Natural killer cell (primary cell): Measurements from ENCODE around the gene SERPINA6. TPM values are rescaled to one million over a fixed set of nuclear protein-coding genes. Genes with fewer than 3 reads are reported as not detected.
"Not testable (repeated sequence)": the region's sequence is repeated elsewhere in the genome, so short reads cannot be mapped to it uniquely, and the experiment has no call there.

Source experiments
- ATAC-seq, 3 donors: fragments of 150-1000 bp in 2 of 3; fragments of 200-7000 bp in 1 of 3; cut with Tn5 transposase; 1 replicate in 1 of 3; 2 replicates in 2 of 3; pipeline ENCODE4 v1.10.0; 2021; ENCODE audit warnings: mild to moderate bottlenecking in 2 of 3, moderate library complexity in 2 of 3
- DNase-seq, 2 donors: peaks; one replicate each; pipeline versions ENCODE4 v3.0.0 to v3.0.0-alpha.2; 2013 to 2021; ENCODE audit warnings: mixed read lengths in 1 of 2
- H3K27ac ChIP-seq: one replicate; pipeline ENCODE4 v1.5.1; 2013; ENCODE audit warnings: mild to moderate bottlenecking, low read length
- H3K27me3 ChIP-seq: one replicate; pipeline ENCODE4 v1.6.1; 2013; ENCODE audit warnings: low read length; ENCODE audit not compliant: control insufficient read depth, insufficient read depth
- H3K36me3 ChIP-seq: one replicate; pipeline ENCODE4 v1.6.1; 2013; ENCODE audit warnings: low read length; ENCODE audit not compliant: control insufficient read depth, insufficient read depth
- H3K4me1 ChIP-seq: one replicate; pipeline ENCODE4 v1.6.1; 2013; ENCODE audit warnings: low read length; ENCODE audit not compliant: control insufficient read depth, insufficient read depth
- H3K4me3 ChIP-seq: one replicate; pipeline ENCODE4 v1.5.1; 2013; ENCODE audit warnings: low read length
- H3K9me3 ChIP-seq: one replicate; pipeline ENCODE4 v1.6.1; 2013; ENCODE audit warnings: low read length; ENCODE audit not compliant: control insufficient read depth, insufficient read depth
- H3K27ac Mint-ChIP-seq, 2 donors: one replicate each; pipeline ENCODE4 v1.8.0; 2022; ENCODE audit warnings: mild to moderate bottlenecking in 2 of 2, mixed read lengths in 2 of 2, moderate library complexity in 1 of 2
- H3K27me3 Mint-ChIP-seq, 2 donors: one replicate each; pipeline ENCODE4 v1.8.0; 2022; ENCODE audit warnings: low read depth in 2 of 2, mixed read lengths in 2 of 2
- H3K36me3 Mint-ChIP-seq: one replicate; pipeline ENCODE4 v1.8.0; 2022; ENCODE audit warnings: mixed read lengths
- H3K4me1 Mint-ChIP-seq, 2 donors: one replicate each; pipeline ENCODE4 v1.8.0; 2022; ENCODE audit warnings: mixed read lengths in 2 of 2
- H3K4me3 Mint-ChIP-seq: one replicate; pipeline ENCODE4 v1.8.0; 2022; ENCODE audit warnings: mild to moderate bottlenecking, moderate library complexity, mixed read lengths
- H3K9me3 Mint-ChIP-seq, 2 donors: one replicate each; pipeline ENCODE4 v1.8.0; 2022; ENCODE audit warnings: mixed read lengths in 2 of 2
- WGBS: methylation state at CpG from one replicate; pipeline ENCODE4 v1.1.7; 2013; ENCODE audit warnings: missing lambda C conversion rate; ENCODE audit not compliant: insufficient coverage; 5-methylcytosine and 5-hydroxymethylcytosine counted together
- intact Hi-C: fragments of 100-400 bp; cut with micrococcal nuclease; formaldehyde crosslinking; loops from one replicate; pipeline ENCODE4 v1.14.2; 2022
- total RNA-seq, 4 donors: library from RNA; stranded (reverse); fragments of 120-200 nt in 1 of 4; gene quantifications; one replicate each; pipeline versions ENCODE4 v1.2.3 to v1.2.4, GENCODE V29; 2013 to 2022
- TF ChIP-seq, protein P1 (sequence below): fragments of 200-600 bp; IDR thresholded peaks from one replicate; pipeline ENCODE4 v1.8.0; 2022; ENCODE audit warnings: antibody characterized with exemption

Gene SERPINA6
- total RNA-seq, 3 donors from 2014 or later (not counting 1 experiment from before 2014, with no cell fraction given) = not detected

- Mint-ChIP-seq H3K4me3 (no peak overlapping the region), H3K27me3 (peaks cover 15 to 31% of the 10 kb centered on the region in 2 donors), H3K27ac (no peak overlapping the region), H3K9me3 (no peaks in the 10 kb centered on the region), H3K4me1 (no peaks in the 10 kb centered on the region), H3K36me3 (no peaks in the 10 kb centered on the region)
- Histone ChIP-seq H3K36me3 (no peaks in the 10 kb centered on the region), H3K9me3 (no peaks in the 10 kb centered on the region), H3K27me3 (peaks cover 3% of the 10 kb centered on the region), H3K4me3 (no peak overlapping the region), H3K4me1 (no peaks in the 10 kb centered on the region), H3K27ac (no peak overlapping the region)
- ATAC-seq (no peak), DNase-seq (no peak)
- TF ChIP-seq, protein P1, sequence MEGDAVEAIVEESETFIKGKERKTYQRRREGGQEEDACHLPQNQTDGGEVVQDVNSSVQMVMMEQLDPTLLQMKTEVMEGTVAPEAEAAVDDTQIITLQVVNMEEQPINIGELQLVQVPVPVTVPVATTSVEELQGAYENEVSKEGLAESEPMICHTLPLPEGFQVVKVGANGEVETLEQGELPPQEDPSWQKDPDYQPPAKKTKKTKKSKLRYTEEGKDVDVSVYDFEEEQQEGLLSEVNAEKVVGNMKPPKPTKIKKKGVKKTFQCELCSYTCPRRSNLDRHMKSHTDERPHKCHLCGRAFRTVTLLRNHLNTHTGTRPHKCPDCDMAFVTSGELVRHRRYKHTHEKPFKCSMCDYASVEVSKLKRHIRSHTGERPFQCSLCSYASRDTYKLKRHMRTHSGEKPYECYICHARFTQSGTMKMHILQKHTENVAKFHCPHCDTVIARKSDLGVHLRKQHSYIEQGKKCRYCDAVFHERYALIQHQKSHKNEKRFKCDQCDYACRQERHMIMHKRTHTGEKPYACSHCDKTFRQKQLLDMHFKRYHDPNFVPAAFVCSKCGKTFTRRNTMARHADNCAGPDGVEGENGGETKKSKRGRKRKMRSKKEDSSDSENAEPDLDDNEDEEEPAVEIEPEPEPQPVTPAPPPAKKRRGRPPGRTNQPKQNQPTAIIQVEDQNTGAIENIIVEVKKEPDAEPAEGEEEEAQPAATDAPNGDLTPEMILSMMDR = no peak
- intact Hi-C loops = no loop called here
- whole genome bisulfite sequencing = 21% methylated on average over 13 of the region's 15 CpGs
Measured at GRCh38 chr14:94355191-94355794, 32.2 kb upstream of the SERPINA6 start.

DNA sequence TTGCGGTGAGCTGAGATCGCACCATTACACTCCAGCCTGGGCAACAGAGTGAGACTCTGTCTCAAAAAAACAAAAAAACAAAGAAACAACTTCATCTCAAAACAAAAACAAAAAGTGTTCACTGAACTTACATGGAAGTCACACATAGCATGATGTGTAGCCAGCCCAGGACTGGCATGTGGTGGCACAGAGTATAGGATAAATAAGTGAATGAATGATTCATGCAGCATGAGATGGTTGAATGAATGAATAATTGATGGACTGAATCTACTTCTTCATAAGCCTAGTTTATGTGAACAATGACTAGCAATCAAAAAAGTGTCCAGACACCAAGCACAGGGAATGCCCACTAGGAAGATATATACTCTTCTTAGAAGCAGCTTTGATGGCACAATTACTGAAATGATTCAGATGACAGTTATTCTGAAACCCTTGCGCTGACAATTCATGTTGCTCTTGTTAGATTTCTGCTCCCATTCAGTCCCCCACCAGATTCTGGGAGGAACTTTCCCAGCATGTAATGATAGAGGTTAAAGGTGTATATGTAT, 31.6 kb upstream of the SERPINA6 start:
- TF ChIP-seq, protein P1 = no peak
- H3K4me1 Mint-ChIP-seq = no peaks in the 10 kb centered on the region
- Histone ChIP-seq H3K27me3 (peaks cover 3% of the 10 kb centered on the region), H3K36me3 (no peaks in the 10 kb centered on the region), H3K4me1 (no peaks in the 10 kb centered on the region), H3K9me3 (no peaks in the 10 kb centered on the region), H3K27ac (no peak overlapping the region), H3K4me3 (no peak overlapping the region)
- DNase-seq = no peak
- H3K27ac Mint-ChIP-seq = no peak overlapping the region
- no peaks in the 10 kb centered on the region for H3K36me3 Mint-ChIP-seq
- WGBS = 76% methylated on average over 3 of the region's 3 CpGs
- no peak for ATAC-seq
- intact Hi-C loops = no loop called here
- H3K4me3 Mint-ChIP-seq = no peak overlapping the region
- peaks cover 12 to 27% of the 10 kb centered on the region in 2 donors for H3K27me3 Mint-ChIP-seq
- H3K9me3 Mint-ChIP-seq = no peaks in the 10 kb centered on the region

GRCh38 chr14:94354190-94354589, 31.1 kb upstream of the SERPINA6 start:
- 92% methylated on average over 8 of the region's 8 CpGs for WGBS
- H3K36me3 Mint-ChIP-seq, H3K27ac ChIP-seq, H3K27ac Mint-ChIP-seq, H3K4me3 ChIP-seq, ATAC-seq, H3K27me3 ChIP-seq, H3K9me3 Mint-ChIP-seq, H3K4me1 ChIP-seq, H3K4me3 Mint-ChIP-seq, H3K36me3 ChIP-seq, H3K9me3 ChIP-seq, DNase-seq, intact Hi-C loops, H3K4me1 Mint-ChIP-seq: not testable (repeated sequence)
- peaks cover 12 to 24% of the 10 kb centered on the region in 2 donors for H3K27me3 Mint-ChIP-seq

DNA sequence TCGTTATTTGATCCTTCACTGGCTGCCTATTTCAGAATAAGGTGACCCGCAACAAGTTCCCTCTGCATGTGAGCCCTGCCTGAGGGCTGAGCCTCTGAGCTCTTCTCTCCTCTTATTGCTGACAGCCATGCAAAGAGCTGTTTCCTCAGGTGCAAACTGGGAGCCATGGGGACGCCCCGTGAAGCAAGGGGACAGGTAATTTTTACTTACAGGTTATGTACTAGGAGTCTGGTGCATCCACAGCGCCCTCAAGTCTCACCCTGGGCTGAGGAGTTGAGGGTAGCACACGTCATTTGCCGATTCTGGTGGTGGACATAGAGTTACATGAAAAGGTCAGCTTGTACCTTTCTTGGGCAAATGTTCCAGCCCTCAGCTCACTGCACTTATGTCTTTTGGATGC, 26.1 kb upstream of the SERPINA6 start:
- Mint-ChIP-seq H3K27me3 (peaks cover 4 to 7% of the 10 kb centered on the region in 2 donors), H3K4me3 (no peak overlapping the region), H3K4me1 (no peaks in the 10 kb centered on the region), H3K9me3 (no peaks in the 10 kb centered on the region), H3K36me3 (no peaks in the 10 kb centered on the region), H3K27ac (no peak overlapping the region)
- Histone ChIP-seq H3K36me3 (no peaks in the 10 kb centered on the region), H3K4me1 (no peaks in the 10 kb centered on the region), H3K27me3 (no peaks in the 10 kb centered on the region), H3K27ac (no peak overlapping the region), H3K9me3 (no peaks in the 10 kb centered on the region), H3K4me3 (no peak overlapping the region)
- TF ChIP-seq, protein P1 = no peak
- DNase-seq (no peak), ATAC-seq (no peak)
- 72% methylated on average over 7 of the region's 7 CpGs for WGBS
- intact Hi-C loops = no loop called here
